ENCODE measurements around the gene ZNF783. TPM values are rescaled to one million over a fixed set of nuclear protein-coding genes. Genes with fewer than 3 reads are reported as not detected.

The ZNF783 gene
- total and polyA plus RNA-seq, 9 of the 15 experiments (the other 6 are each of a cell fraction or from before 2014, with no cell fraction given): 0.66 to 11.2 (median 5.4) TPM

DNA sequence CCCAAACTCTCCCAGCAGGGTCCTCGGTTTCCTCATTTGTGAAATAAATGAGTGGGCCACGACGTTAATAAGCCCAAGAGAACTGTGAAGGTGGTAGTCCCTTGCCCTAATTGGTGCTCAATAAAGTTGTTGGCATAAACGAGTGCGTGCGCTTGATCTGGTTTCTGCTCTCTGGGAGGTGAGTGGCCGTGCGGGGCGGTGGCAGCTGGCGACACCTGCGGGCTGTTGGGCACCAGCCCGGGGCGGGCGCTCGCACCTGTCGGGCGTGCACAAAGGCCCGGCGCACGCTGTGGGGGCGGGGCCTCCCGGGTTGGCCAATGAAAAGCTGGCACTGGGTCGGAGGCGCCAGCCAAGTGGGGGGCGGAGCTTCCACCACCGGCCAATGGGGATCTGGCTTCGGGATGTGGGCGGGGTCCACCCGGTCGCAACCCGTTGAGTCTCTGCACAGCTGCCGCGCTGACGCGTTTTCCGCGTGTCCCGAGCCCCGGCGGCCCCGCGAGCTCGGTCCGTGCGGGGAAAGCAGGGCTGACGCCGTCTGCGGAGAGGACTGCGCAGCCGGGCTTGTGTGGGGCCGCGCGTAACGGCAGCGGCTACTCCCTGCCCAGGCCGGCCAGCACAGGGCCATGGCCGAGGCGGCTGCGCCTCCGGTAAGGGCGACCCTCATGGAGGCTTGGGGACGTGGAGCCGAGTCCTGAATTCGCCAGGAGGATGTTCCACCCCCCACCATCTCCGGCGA lies 23.0 kb downstream of the ZNF783 start (continued):
- TF ChIP-seq SIN3A (IDR thresholded peaks at IDR 0.05; ENCODE audit: borderline replicate concordance in 2 of 2, control insufficient read depth in 1 of 2, low read depth in 2 of 2, low read length in 2 of 2): no peak
- TF ChIP-seq U2AF2 (optimal IDR thresholded peaks at IDR 0.05; ENCODE audit: low read depth, low read length): no peak
- TF ChIP-seq, protein P1, sequence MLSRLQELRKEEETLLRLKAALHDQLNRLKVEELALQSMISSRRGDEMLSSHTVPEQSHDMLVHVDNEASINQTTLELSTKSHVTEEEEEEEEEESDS (CRISPR knock-in tag; IDR thresholded peaks at IDR 0.05): no peak
- peak; percentile 86 for TF ChIP-seq SAFB (IDR thresholded peaks at IDR 0.05; ENCODE audit: borderline replicate concordance, low read depth, low read length)
- no peak for TF ChIP-seq RUNX1 (IDR thresholded peaks at IDR 0.05; ENCODE audit: low read depth)
- no peak for TF ChIP-seq NCOA6 (IDR thresholded peaks at IDR 0.05)
- TF ChIP-seq RBM39 (optimal IDR thresholded peaks at IDR 0.05; ENCODE audit: low read depth, low read length): no peak
- TF ChIP-seq ZNF124 (CRISPR knock-in tag; IDR thresholded peaks at IDR 0.05): no peak
- TF ChIP-seq CBFA2T2 (conservative IDR thresholded peaks at IDR 0.05): no peak
- TF ChIP-seq RBBP5 (IDR thresholded peaks at IDR 0.05; ENCODE audit: borderline replicate concordance, insufficient read depth, low read length, poor library complexity, severe bottlenecking): peak; percentile 41
- TF ChIP-seq, protein P2, sequence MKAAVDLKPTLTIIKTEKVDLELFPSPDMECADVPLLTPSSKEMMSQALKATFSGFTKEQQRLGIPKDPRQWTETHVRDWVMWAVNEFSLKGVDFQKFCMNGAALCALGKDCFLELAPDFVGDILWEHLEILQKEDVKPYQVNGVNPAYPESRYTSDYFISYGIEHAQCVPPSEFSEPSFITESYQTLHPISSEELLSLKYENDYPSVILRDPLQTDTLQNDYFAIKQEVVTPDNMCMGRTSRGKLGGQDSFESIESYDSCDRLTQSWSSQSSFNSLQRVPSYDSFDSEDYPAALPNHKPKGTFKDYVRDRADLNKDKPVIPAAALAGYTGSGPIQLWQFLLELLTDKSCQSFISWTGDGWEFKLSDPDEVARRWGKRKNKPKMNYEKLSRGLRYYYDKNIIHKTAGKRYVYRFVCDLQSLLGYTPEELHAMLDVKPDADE (conservative IDR thresholded peaks at IDR 0.05; ENCODE audit: control insufficient read depth, low read depth, low read length): no peak; the same call in 1 of the 2 replicates
- no peak for TF ChIP-seq SRSF9 (IDR thresholded peaks at IDR 0.05; ENCODE audit: borderline replicate concordance, low read depth, low read length)
- TF ChIP-seq YBX1 (IDR thresholded peaks at IDR 0.05): no peak
- TF ChIP-seq RNF2 (IDR thresholded peaks at IDR 0.05): no peak
- TF ChIP-seq SRSF1 (IDR thresholded peaks at IDR 0.05; ENCODE audit: low read depth, low read length): no peak
- TF ChIP-seq BRF1 (IDR thresholded peaks at IDR 0.05; ENCODE audit: borderline replicate concordance, extremely low read depth, insufficient read length): no peak
- TF ChIP-seq TCF7 (IDR thresholded peaks at IDR 0.05; ENCODE audit: borderline replicate concordance): peak; percentile 51; the same call in 1 of the 2 replicates
- TF ChIP-seq KLF10 (CRISPR knock-in tag; IDR thresholded peaks at IDR 0.05): no peak
- TF ChIP-seq BDP1 (IDR thresholded peaks at IDR 0.05; ENCODE audit: insufficient read depth, insufficient read length): no peak
- no peak for TF ChIP-seq PTRF (tag; IDR thresholded peaks at IDR 0.05)
- TF ChIP-seq LARP7 (IDR thresholded peaks at IDR 0.05): no peak
- TF ChIP-seq, protein P3, sequence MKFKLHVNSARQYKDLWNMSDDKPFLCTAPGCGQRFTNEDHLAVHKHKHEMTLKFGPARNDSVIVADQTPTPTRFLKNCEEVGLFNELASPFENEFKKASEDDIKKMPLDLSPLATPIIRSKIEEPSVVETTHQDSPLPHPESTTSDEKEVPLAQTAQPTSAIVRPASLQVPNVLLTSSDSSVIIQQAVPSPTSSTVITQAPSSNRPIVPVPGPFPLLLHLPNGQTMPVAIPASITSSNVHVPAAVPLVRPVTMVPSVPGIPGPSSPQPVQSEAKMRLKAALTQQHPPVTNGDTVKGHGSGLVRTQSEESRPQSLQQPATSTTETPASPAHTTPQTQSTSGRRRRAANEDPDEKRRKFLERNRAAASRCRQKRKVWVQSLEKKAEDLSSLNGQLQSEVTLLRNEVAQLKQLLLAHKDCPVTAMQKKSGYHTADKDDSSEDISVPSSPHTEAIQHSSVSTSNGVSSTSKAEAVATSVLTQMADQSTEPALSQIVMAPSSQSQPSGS (CRISPR knock-in tag; IDR thresholded peaks at IDR 0.05): no peak
- TF ChIP-seq L3MBTL2 (IDR thresholded peaks at IDR 0.05): peak; percentile 92
- no peak for TF ChIP-seq ZNF197 (CRISPR knock-in tag; IDR thresholded peaks at IDR 0.05; ENCODE audit: low read depth)
- TF ChIP-seq LCOR (CRISPR knock-in tag; IDR thresholded peaks at IDR 0.05): no peak
- TF ChIP-seq, protein P4, sequence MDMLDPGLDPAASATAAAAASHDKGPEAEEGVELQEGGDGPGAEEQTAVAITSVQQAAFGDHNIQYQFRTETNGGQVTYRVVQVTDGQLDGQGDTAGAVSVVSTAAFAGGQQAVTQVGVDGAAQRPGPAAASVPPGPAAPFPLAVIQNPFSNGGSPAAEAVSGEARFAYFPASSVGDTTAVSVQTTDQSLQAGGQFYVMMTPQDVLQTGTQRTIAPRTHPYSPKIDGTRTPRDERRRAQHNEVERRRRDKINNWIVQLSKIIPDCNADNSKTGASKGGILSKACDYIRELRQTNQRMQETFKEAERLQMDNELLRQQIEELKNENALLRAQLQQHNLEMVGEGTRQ (CRISPR knock-in tag; IDR thresholded peaks at IDR 0.05): no peak
- TF ChIP-seq E2F3 (CRISPR knock-in tag; IDR thresholded peaks at IDR 0.05): no peak
- TF ChIP-seq ZFX (CRISPR knock-in tag; IDR thresholded peaks at IDR 0.05): no peak
